OCI-LY7 (cell line): ENCODE measurements around the gene RPS6KA5. TPM values are rescaled to one million over a fixed set of nuclear protein-coding genes. Genes with fewer than 3 reads are reported as not detected.
A peak's percentile ranks its signal among the peaks of the same experiment; 100 is the strongest.

ENCODE experiments used
- BruUV-seq: library from RNA; stranded (reverse); fragments of 400-500 nt; replicated peaks from 2 replicates; lab custom pipeline; 2021; lab: Mats Ljungman, UMichigan
- CTCF ChIA-PET: fragments of 300-600 bp; sonication (Branson Sonifier 250); formaldehyde crosslinking; loops from one replicate; lab custom pipeline; 2022; ENCODE audit warnings: antibody characterized with exemption; ENCODE audit not compliant: unreplicated experiment; lab: Charles Lee
- POLR2A ChIA-PET: fragments of 300-600 bp; sonication (Branson Sonifier 250); formaldehyde crosslinking; loops from one replicate; lab custom pipeline; 2022; ENCODE audit warnings: antibody characterized with exemption; lab: Charles Lee
- DNase-seq: peaks from one replicate; pipeline ENCODE4 v3.0.0-alpha.2; 2015; ENCODE audit warnings: low spot score
- H2AFZ ChIP-seq: fragments of 200-600 bp; sonication (generic), shearing (Covaris generic); 2 replicates; pipeline ENCODE4 v1.6.1; 2014; ENCODE audit warnings: mild to moderate bottlenecking, antibody characterized with exemption, low read length, moderate library complexity
- H3K27ac ChIP-seq: fragments of 200-600 bp; sonication (generic); 2 replicates; pipeline ENCODE4 v1.5.1; 2014; ENCODE audit warnings: mixed run types, low read depth, mild to moderate bottlenecking, moderate library complexity, low read length, inconsistent platforms; ENCODE audit not compliant: poor library complexity, severe bottlenecking
- H3K36me3 ChIP-seq: fragments of 200-600 bp; sonication (generic); 2 replicates; pipeline ENCODE4 v1.6.1; 2014; ENCODE audit warnings: mild to moderate bottlenecking, antibody characterized with exemption, low read length, moderate library complexity, mixed read lengths; ENCODE audit not compliant: insufficient read depth
- H3K4me1 ChIP-seq: fragments of 200-600 bp; sonication (generic); 2 replicates; pipeline ENCODE4 v1.5.1; 2014; ENCODE audit warnings: mild to moderate bottlenecking, low read length; ENCODE audit not compliant: insufficient read depth, poor library complexity, severe bottlenecking
- H3K4me2 ChIP-seq: fragments of 200-600 bp; sonication (generic); 2 replicates; pipeline ENCODE4 v1.6.1; 2014; ENCODE audit warnings: mild to moderate bottlenecking, low read length
- H3K4me3 ChIP-seq: fragments of 200-600 bp; sonication (generic); 2 replicates; pipeline ENCODE4 v1.5.1; 2014; ENCODE audit warnings: mild to moderate bottlenecking, low read depth, low read length; ENCODE audit not compliant: poor library complexity, severe bottlenecking
- H3K79me2 ChIP-seq: fragments of 200-600 bp; sonication (generic); 2 replicates; pipeline ENCODE4 v1.6.1; 2016; ENCODE audit warnings: low read depth, mild to moderate bottlenecking, low read length, moderate library complexity, mixed read lengths; ENCODE audit not compliant: insufficient read depth
- H3K9me2 ChIP-seq: fragments of 200-600 bp; sonication (generic); 2 replicates; pipeline ENCODE4 v1.6.1; 2016; ENCODE audit warnings: mild to moderate bottlenecking, low read length, mixed read lengths; ENCODE audit not compliant: insufficient read depth
- H3K9me3 ChIP-seq: fragments of 200-600 bp; sonication (generic); 2 replicates; pipeline ENCODE4 v1.6.1; 2014; ENCODE audit warnings: mild to moderate bottlenecking, mixed run types, low read length, mixed read lengths
- H4K20me1 ChIP-seq: fragments of 200-600 bp; sonication (generic); 2 replicates; pipeline ENCODE4 v1.6.1; 2014; ENCODE audit warnings: mild to moderate bottlenecking, antibody characterized with exemption, low read length, moderate library complexity, mixed read lengths; ENCODE audit not compliant: insufficient read depth
- CTCF ChIP-seq: fragments of 200-600 bp; sonication (generic); conservative IDR thresholded peaks from 2 replicates; pipeline ENCODE4 v1.5.1; 2014; ENCODE audit warnings: mild to moderate bottlenecking, antibody characterized with exemption, low read length, moderate library complexity, mixed read lengths
- EZH2phosphoT487 ChIP-seq: fragments of 200-600 bp; sonication (generic); IDR thresholded peaks from 2 replicates; pipeline ENCODE4 v1.6.1; 2018; ENCODE audit warnings: low read depth, borderline replicate concordance, mild to moderate bottlenecking, mixed run types, antibody characterized with exemption, low read length, moderate library complexity, mixed read lengths
- intact Hi-C: fragments of 100-400 bp; cut with micrococcal nuclease; formaldehyde crosslinking; loops from one replicate; pipeline ENCODE4 v1.10.0; 2022; ENCODE audit not compliant: unreplicated experiment
- total RNA-seq, 2 experiments: library from RNA; depleted of rRNA in 1 of 2; stranded (reverse); fragments of >200 nt in 1 of 2; shearing (Covaris generic) in 1 of 2; gene quantifications; 2 replicates each; pipeline ENCODE4 v1.2.3, GENCODE V29; 2014 to 2022

RPS6KA5 gene
- total RNA-seq, 2 experiments from 2014 or later, result 9.6 to 12.7 TPM

GRCh38 chr14:91063119-91063518 lies 2.7 kb upstream of the RPS6KA5 start:
- peak; percentile 81 for DNase-seq
- no peaks in the 10 kb centered on the region; the same call in 1 of the 2 replicates for H3K9me3 ChIP-seq
- intact Hi-C loops, result loop anchor here (5.0 to 10.0 kb wide), 2 partner anchors 222 to 666 kb away; partner anchors contain the start of gene CALM1
- no TSS peak for BruUV-seq
- peak overlapping the region; percentile 33 for H3K4me3 ChIP-seq
- peak overlapping the region; percentile 67 for H3K27ac ChIP-seq
- peak overlapping the region; percentile 98 for H2AFZ ChIP-seq
- TF ChIP-seq EZH2phosphoT487, result no peak
- no peak for TF ChIP-seq CTCF
- peaks cover 15% of the 10 kb centered on the region; the same call in 1 of the 2 replicates for H3K79me2 ChIP-seq
- no peaks in the 10 kb centered on the region for H3K36me3 ChIP-seq
- H4K20me1 ChIP-seq, result no peaks in the 10 kb centered on the region
- ChIA-PET CTCF (interaction anchor here (1.4 kb wide), 1 partner anchor 44 kb away, joined by 3 read pairs; no protein-coding TSS in a partner anchor), POLR2A (interaction anchor here (0.5 to 1.1 kb wide), 10 partner anchors 8 to 1473 kb away, joined by 3 to 4 read pairs (median 3); no protein-coding TSS in a partner anchor)
- peak overlapping the region; percentile 56 for H3K4me2 ChIP-seq
- H3K4me1 ChIP-seq, result peaks cover 37% of the 10 kb centered on the region
- H3K9me2 ChIP-seq, result no peaks in the 10 kb centered on the region

- H3K36me3 ChIP-seq, result no peaks in the 10 kb centered on the region
- ChIA-PET POLR2A (interaction anchor here (0.5 to 1.1 kb wide), 10 partner anchors 9 to 1474 kb away, joined by 3 to 4 read pairs (median 3); no protein-coding TSS in a partner anchor), CTCF (interaction anchor here (1.4 kb wide), 1 partner anchor 45 kb away, joined by 3 read pairs; no protein-coding TSS in a partner anchor)
- H3K4me3 ChIP-seq, result peak overlapping the region; percentile 33
- H3K9me2 ChIP-seq, result no peaks in the 10 kb centered on the region
- no peak for DNase-seq
- H3K79me2 ChIP-seq, result peaks cover 15% of the 10 kb centered on the region; the same call in 1 of the 2 replicates
- H3K27ac ChIP-seq, result peak overlapping the region; percentile 67
- no TSS peak for BruUV-seq
- H2AFZ ChIP-seq, result peak overlapping the region; percentile 98
- peak overlapping the region; percentile 56 for H3K4me2 ChIP-seq
- H3K4me1 ChIP-seq, result peaks cover 37% of the 10 kb centered on the region
- intact Hi-C loops, result loop anchor here (5.0 to 10.0 kb wide), 2 partner anchors 222 to 665 kb away; partner anchors contain the start of gene CALM1
- TF ChIP-seq EZH2phosphoT487 (no peak), CTCF (no peak)
- no peaks in the 10 kb centered on the region for H4K20me1 ChIP-seq
- no peaks in the 10 kb centered on the region; the same call in 1 of the 2 replicates for H3K9me3 ChIP-seq
Measured at GRCh38 chr14:91062600-91062999, 2.2 kb upstream of the RPS6KA5 start.
